HCT116 (cell line): ENCODE data around the gene DENND1A. TPM values are rescaled to one million over a fixed set of nuclear protein-coding genes. Genes with fewer than 3 reads are reported as not detected.

Experiments used
- ATAC-seq: fragments of 200-7000 bp; cut with Tn5 transposase; 2 replicates; pipeline ENCODE4 v1.9.1; 2020; ENCODE audit warnings: mild to moderate bottlenecking, moderate library complexity
- BruUV-seq: library from RNA; stranded (reverse); fragments of 400-500 nt; replicated peaks from 2 replicates; lab custom pipeline; 2021; lab: Mats Ljungman, UMichigan
- CTCF ChIA-PET: fragments of 300-600 bp; sonication (Branson Sonifier 250); formaldehyde crosslinking; loops from one replicate; lab custom pipeline; 2021; ENCODE audit warnings: antibody characterized with exemption; lab: Charles Lee
- POLR2A ChIA-PET: fragments of 300-600, 350-600 bp; sonication (Branson Sonifier 250); formaldehyde crosslinking; loops from one replicate; lab custom pipeline; 2021; ENCODE audit warnings: antibody characterized with exemption; lab: Charles Lee
- RAD21 ChIA-PET, 2 experiments: fragments of 300-600 bp; sonication (Branson Sonifier 250); formaldehyde crosslinking; loops; one replicate each; lab custom pipeline; 2023; ENCODE audit warnings: low total read pairs in 2 of 2; ENCODE audit not compliant: uncharacterized antibody in 2 of 2, unreplicated experiment in 2 of 2, low non-redundant PET in 1 of 2; lab: Charles Lee
- DNase-seq: peaks from one replicate; pipeline ENCODE4 v3.0.0-alpha.2; 2010; ENCODE audit warnings: low read depth, low spot score
- H2AFZ ChIP-seq: fragments of 200-600 bp; shearing (Covaris generic), sonication (generic); 2 replicates; pipeline ENCODE4 v1.6.1; 2017; ENCODE audit warnings: low read depth, mixed run types, mixed read lengths, antibody characterized with exemption, low read length; ENCODE audit not compliant: poor library complexity, severe bottlenecking
- H3K27ac ChIP-seq: 2 replicates; pipeline ENCODE4 v1.5.1; 2012; ENCODE audit warnings: low read depth, low read length
- H3K27me3 ChIP-seq: fragments of 200-600 bp; sonication (generic); 2 replicates; pipeline ENCODE4 v1.6.1; 2016; ENCODE audit warnings: mixed run types, low read length, mixed read lengths; ENCODE audit not compliant: insufficient read depth
- H3K36me3 ChIP-seq, 2 experiments: fragments of 200-500 bp in 1 of 2; fragments of 200-600 bp in 1 of 2; sonication (Bioruptor generic) in 1 of 2; sonication (generic) in 1 of 2; 2 replicates each; pipeline versions ENCODE4 v1.5.1 to v1.6.1; 2014 to 2016; ENCODE audit warnings: low read length in 2 of 2, inconsistent platforms in 1 of 2, mixed read lengths in 1 of 2, mixed run types in 1 of 2; ENCODE audit not compliant: insufficient read depth in 2 of 2, control insufficient read depth in 1 of 2
- H3K4me1 ChIP-seq, 2 experiments: fragments of 200-600 bp in 1 of 2; sonication (generic) in 1 of 2; 2 replicates each; pipeline versions ENCODE4 v1.5.1 to v1.6.1; 2012 to 2017; ENCODE audit warnings: low read length in 2 of 2, inconsistent platforms in 1 of 2, mild to moderate bottlenecking in 1 of 2, mixed read lengths in 1 of 2, mixed run types in 1 of 2, moderate library complexity in 1 of 2; ENCODE audit not compliant: insufficient read depth in 2 of 2, control insufficient read depth in 1 of 2
- H3K4me2 ChIP-seq: fragments of 200-600 bp; sonication (generic); 2 replicates; pipeline ENCODE4 v1.6.1; 2017; ENCODE audit warnings: mixed run types, low read length, mixed read lengths
- H3K4me3 ChIP-seq, 2 experiments: fragments of 200-600 bp in 1 of 2; sonication (generic) in 1 of 2; replicated peaks in 1 of 2; 2 replicates each; pipeline ENCODE4 v1.5.1; 2011 to 2016; ENCODE audit warnings: low read length in 2 of 2, control low read depth in 1 of 2, low read depth in 1 of 2, mild to moderate bottlenecking in 1 of 2, mixed read lengths in 1 of 2, mixed run types in 1 of 2
- H3K79me2 ChIP-seq: fragments of 200-600 bp; sonication (generic); 2 replicates; pipeline ENCODE4 v1.6.1; 2017; ENCODE audit warnings: mild to moderate bottlenecking, mixed run types, low read length, moderate library complexity, mixed read lengths; ENCODE audit not compliant: insufficient read depth
- H3K9ac ChIP-seq: fragments of 200-600 bp; sonication (generic); 2 replicates; pipeline ENCODE4 v1.6.1; 2016; ENCODE audit warnings: low read length, mixed read lengths
- H3K9me2 ChIP-seq: fragments of 200-600 bp; sonication (generic), shearing (Covaris generic); 2 replicates; pipeline ENCODE4 v1.6.1; 2017; ENCODE audit warnings: mixed run types, mild to moderate bottlenecking, moderate library complexity; ENCODE audit not compliant: insufficient read depth
- H3K9me3 ChIP-seq, 2 experiments: fragments of 200-500 bp in 1 of 2; fragments of 200-600 bp in 1 of 2; sonication (Bioruptor generic) in 1 of 2; sonication (generic) in 1 of 2; 2 replicates each; pipeline ENCODE4 v1.6.1; 2014 to 2017; ENCODE audit warnings: low read length in 2 of 2, mixed read lengths in 2 of 2, inconsistent platforms in 1 of 2, low read depth in 1 of 2, mild to moderate bottlenecking in 1 of 2, mixed run types in 1 of 2, moderate library complexity in 1 of 2; ENCODE audit not compliant: control insufficient read depth in 1 of 2, insufficient read depth in 1 of 2
- H4K20me1 ChIP-seq: fragments of 200-600 bp; sonication (generic), shearing (Covaris generic); 2 replicates; pipeline ENCODE4 v1.6.1; 2017; ENCODE audit warnings: mixed run types, mild to moderate bottlenecking, moderate library complexity; ENCODE audit not compliant: insufficient read depth
- CEBPB ChIP-seq: IDR thresholded peaks from 2 replicates; pipeline ENCODE4 v1.6.1; 2012; ENCODE audit warnings: low read depth
- EGR1 ChIP-seq: IDR thresholded peaks from 2 replicates; pipeline ENCODE4 v1.6.1; 2012; ENCODE audit warnings: low read depth
- EZH2 ChIP-seq: fragments of 200-600 bp; sonication (generic); IDR thresholded peaks from 2 replicates; pipeline ENCODE4 v1.6.1; 2017; ENCODE audit warnings: antibody characterized with exemption, mixed run types
- FOSL1 ChIP-seq: IDR thresholded peaks from 2 replicates; pipeline ENCODE4 v1.6.1; 2012; ENCODE audit warnings: low read depth
- JUND ChIP-seq: IDR thresholded peaks from 2 replicates; pipeline ENCODE4 v1.6.1; 2012
- RAD21 ChIP-seq: IDR thresholded peaks from 2 replicates; pipeline ENCODE4 v1.6.1; 2012; ENCODE audit warnings: low read depth, mild to moderate bottlenecking
- SIN3A ChIP-seq: IDR thresholded peaks from 2 replicates; pipeline ENCODE4 v1.6.1; 2012; ENCODE audit warnings: low read depth
- SP1 ChIP-seq: IDR thresholded peaks from 2 replicates; pipeline ENCODE4 v1.6.1; 2012; ENCODE audit warnings: low read depth
- SRF ChIP-seq: IDR thresholded peaks from 2 replicates; pipeline ENCODE4 v1.6.1; 2012; ENCODE audit warnings: low read depth
- TCF7L2 ChIP-seq: IDR thresholded peaks from 2 replicates; pipeline ENCODE4 v1.7.0; 2011; ENCODE audit warnings: borderline replicate concordance, inconsistent platforms; ENCODE audit not compliant: insufficient read depth, insufficient read length; ENCODE audit errors: extremely low read depth
- ZFX ChIP-seq: fragments of 450-650 bp; IDR thresholded peaks from 2 replicates; pipeline ENCODE4 v1.6.1; 2017
- ZNF274 ChIP-seq: fragments of 200-500 bp; sonication (Bioruptor generic); IDR thresholded peaks from 2 replicates; pipeline ENCODE4 v1.6.1; 2014; ENCODE audit warnings: mild to moderate bottlenecking, low read depth, low read length, inconsistent platforms
- intact Hi-C: fragments of 100-400 bp; cut with micrococcal nuclease; formaldehyde crosslinking; loops from 2 replicates; pipeline ENCODE4 v1.10.0; 2022
- total RNA-seq: library from RNA; stranded (reverse); gene quantifications from one replicate; pipeline ENCODE4 v1.2.1, GENCODE V29; 2021; ENCODE audit not compliant: unreplicated experiment
- TF ChIP-seq, protein P1 (sequence below): IDR thresholded peaks from 2 replicates; pipeline ENCODE4 v1.6.1; 2012
- TF ChIP-seq, protein P2 (sequence below), 3 experiments: fragments of 200-600 bp in 1 of 3; sonication (generic) in 1 of 3; IDR thresholded peaks in 2 of 3; conservative IDR thresholded peaks in 1 of 3; 2 replicates each; pipeline ENCODE4 v1.5.1; 2012 to 2017; ENCODE audit warnings: low read depth in 2 of 3, low read length in 2 of 3, antibody characterized with exemption in 1 of 3, borderline replicate concordance in 1 of 3, control low read depth in 1 of 3, mild to moderate bottlenecking in 1 of 3, mixed read lengths in 1 of 3, mixed run types in 1 of 3, moderate library complexity in 1 of 3; ENCODE audit not compliant: insufficient read depth in 1 of 3

DENND1A gene
- total RNA-seq, 1 experiment from 2014 or later, result 33.0 TPM

DNA sequence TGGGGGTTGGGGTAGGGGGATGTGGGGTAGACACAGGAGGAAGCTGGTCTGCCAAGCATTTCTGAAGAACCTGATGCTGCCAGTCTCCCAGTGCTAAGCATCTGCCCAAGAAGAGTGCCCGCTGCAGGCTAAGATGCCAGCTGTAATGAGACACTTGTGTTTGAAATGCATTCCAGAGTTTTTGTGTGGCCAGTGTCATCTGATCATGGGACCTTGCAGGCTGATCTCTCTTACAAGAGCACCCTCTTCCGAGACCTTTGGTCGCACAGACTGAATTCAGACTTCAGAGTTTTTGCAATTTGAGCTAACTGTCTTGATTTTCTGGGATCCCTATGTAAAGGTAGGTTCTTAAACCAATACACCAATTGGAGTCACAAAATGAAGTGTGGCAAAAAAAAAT lies 58.1 kb downstream of the DENND1A start:
- DNase-seq (no peak), ATAC-seq (no peak)
- Histone ChIP-seq H3K4me1 (peaks cover 0 to 3% of the 10 kb centered on the region in 2 experiments; a peak in 1 of 4 replicates), H2AFZ (no peak overlapping the region), H3K9ac (no peak overlapping the region), H3K36me3 (no peaks in the 10 kb centered on the region), H3K27ac (no peak overlapping the region), H3K9me2 (no peaks in the 10 kb centered on the region), H4K20me1 (no peaks in the 10 kb centered on the region), H3K4me2 (no peak overlapping the region), H3K27me3 (no peaks in the 10 kb centered on the region), H3K79me2 (no peaks in the 10 kb centered on the region), H3K4me3 (no peak overlapping the region), H3K9me3 (no peaks in the 10 kb centered on the region)
- no TSS peak for BruUV-seq
- ChIA-PET POLR2A (no interaction called here), RAD21 (no interaction called here), CTCF (no interaction called here)
- no peak for TF ChIP-seq SIN3A
- intact Hi-C loops, result no loop called here

DNA sequence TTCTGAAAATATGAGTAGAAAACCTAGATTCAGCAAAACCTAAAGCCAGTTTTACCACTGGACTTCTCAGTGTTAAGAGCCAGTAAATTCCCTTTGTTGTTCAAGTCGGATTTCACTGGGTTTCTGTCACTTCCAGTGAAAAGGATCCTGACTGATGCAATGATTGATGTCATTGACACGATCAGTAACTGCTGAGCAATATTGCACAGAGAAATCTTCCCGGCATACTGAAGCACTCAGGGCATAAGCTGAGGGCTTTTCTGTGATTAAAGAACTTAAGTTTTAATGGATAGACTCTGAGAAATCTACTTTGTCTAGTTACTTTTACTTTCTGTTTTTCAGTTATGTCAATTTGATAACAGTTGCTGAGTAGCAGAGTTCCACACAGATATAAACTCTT lies 61.9 kb downstream of the DENND1A start:
- ChIA-PET RAD21 (no interaction called here), POLR2A (no interaction called here)
- TF ChIP-seq ZFX (no peak), CEBPB (peak; percentile 46; the same call in 1 of the 2 replicates), EGR1 (no peak)
- TF ChIP-seq, all 23 proteins: peak for 1
- H3K27me3 ChIP-seq, result no peaks in the 10 kb centered on the region
- CTCF ChIA-PET, result no interaction called here
- no peak overlapping the region for H3K27ac ChIP-seq
- no peak for DNase-seq
- no peak overlapping the region for H3K9ac ChIP-seq
- H3K9me3 ChIP-seq, result no peaks in the 10 kb centered on the region
- H3K36me3 ChIP-seq, result no peaks in the 10 kb centered on the region
- H3K4me1 ChIP-seq, result peaks cover 0 to 3% of the 10 kb centered on the region in 2 experiments; a peak in 1 of 4 replicates
- H3K4me2 ChIP-seq, result no peak overlapping the region
- H3K4me3 ChIP-seq, result no peak overlapping the region
- no peak overlapping the region for H2AFZ ChIP-seq
- no peaks in the 10 kb centered on the region for H3K9me2 ChIP-seq
- BruUV-seq, result no TSS peak
- intact Hi-C loops, result no loop called here
- H4K20me1 ChIP-seq, result no peaks in the 10 kb centered on the region
- H3K79me2 ChIP-seq, result no peaks in the 10 kb centered on the region; the same call in 1 of the 2 replicates
- no peak for ATAC-seq

DNA sequence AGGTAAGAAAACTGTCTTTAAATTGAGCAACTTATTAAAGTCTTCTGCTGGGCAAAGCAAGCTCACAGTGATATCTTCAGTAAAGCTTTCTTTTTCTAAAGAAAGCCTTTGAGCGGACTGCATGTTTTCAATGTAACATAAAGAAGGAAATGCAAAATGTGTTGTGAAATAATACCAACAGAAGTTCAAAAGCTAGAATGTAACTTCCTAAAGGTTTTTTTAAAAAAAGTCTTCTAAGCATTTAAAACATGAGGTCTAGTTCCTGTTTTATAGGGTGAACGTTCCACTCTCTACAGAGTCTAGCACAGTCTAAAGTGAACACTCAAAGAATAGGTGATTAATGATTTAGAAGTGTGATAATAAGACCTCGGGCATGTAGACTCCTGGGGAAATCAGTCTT lies 62.9 kb downstream of the DENND1A start:
- RAD21 ChIA-PET, result no interaction called here
- no TSS peak for BruUV-seq
- no peaks in the 10 kb centered on the region for H3K9me2 ChIP-seq
- intact Hi-C loops, result no loop called here
- DNase-seq (no peak), ATAC-seq (no peak)
- no peaks in the 10 kb centered on the region for H4K20me1 ChIP-seq
- H3K9ac ChIP-seq, result no peak overlapping the region
- POLR2A ChIA-PET, result no interaction called here
- H3K79me2 ChIP-seq, result no peaks in the 10 kb centered on the region; the same call in 1 of the 2 replicates
- no peak for TF ChIP-seq FOSL1
- no peak for TF ChIP-seq EZH2
- TF ChIP-seq, protein P1, sequence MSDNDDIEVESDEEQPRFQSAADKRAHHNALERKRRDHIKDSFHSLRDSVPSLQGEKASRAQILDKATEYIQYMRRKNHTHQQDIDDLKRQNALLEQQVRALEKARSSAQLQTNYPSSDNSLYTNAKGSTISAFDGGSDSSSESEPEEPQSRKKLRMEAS, result no peak
- no peak for TF ChIP-seq EGR1
- TF ChIP-seq TCF7L2, result no peak
- TF ChIP-seq, protein P2, sequence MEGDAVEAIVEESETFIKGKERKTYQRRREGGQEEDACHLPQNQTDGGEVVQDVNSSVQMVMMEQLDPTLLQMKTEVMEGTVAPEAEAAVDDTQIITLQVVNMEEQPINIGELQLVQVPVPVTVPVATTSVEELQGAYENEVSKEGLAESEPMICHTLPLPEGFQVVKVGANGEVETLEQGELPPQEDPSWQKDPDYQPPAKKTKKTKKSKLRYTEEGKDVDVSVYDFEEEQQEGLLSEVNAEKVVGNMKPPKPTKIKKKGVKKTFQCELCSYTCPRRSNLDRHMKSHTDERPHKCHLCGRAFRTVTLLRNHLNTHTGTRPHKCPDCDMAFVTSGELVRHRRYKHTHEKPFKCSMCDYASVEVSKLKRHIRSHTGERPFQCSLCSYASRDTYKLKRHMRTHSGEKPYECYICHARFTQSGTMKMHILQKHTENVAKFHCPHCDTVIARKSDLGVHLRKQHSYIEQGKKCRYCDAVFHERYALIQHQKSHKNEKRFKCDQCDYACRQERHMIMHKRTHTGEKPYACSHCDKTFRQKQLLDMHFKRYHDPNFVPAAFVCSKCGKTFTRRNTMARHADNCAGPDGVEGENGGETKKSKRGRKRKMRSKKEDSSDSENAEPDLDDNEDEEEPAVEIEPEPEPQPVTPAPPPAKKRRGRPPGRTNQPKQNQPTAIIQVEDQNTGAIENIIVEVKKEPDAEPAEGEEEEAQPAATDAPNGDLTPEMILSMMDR (IDR thresholded peaks at IDR 0.05 in 2 of 3, conservative IDR thresholded peaks at IDR 0.05 in 1 of 3; ENCODE audit: borderline replicate concordance in 1 of 3, insufficient read depth in 1 of 3, low read depth in 2 of 3, low read length in 2 of 3), result no peak
- TF ChIP-seq RAD21, result no peak
- no peak for TF ChIP-seq SP1
- no peak for TF ChIP-seq SRF
- no peak for TF ChIP-seq ZNF274
- TF ChIP-seq JUND, result no peak
- H3K36me3 ChIP-seq, result no peaks in the 10 kb centered on the region
- H3K27ac ChIP-seq, result no peak overlapping the region
- CTCF ChIA-PET, result no interaction called here
- no peak overlapping the region for H2AFZ ChIP-seq
- H3K4me3 ChIP-seq, result no peak overlapping the region
- H3K4me1 ChIP-seq, result peaks cover 0 to 2% of the 10 kb centered on the region in 2 experiments; a peak in 1 of 4 replicates
- H3K27me3 ChIP-seq, result no peaks in the 10 kb centered on the region
- H3K4me2 ChIP-seq, result no peak overlapping the region
- H3K9me3 ChIP-seq, result no peaks in the 10 kb centered on the region
